SU-DHL-6 (cell line): ENCODE results near the gene PTPRC.

Experiments used
- CTCF ChIP-seq: fragments of 200-600 bp; sonication (generic); IDR thresholded peaks from one replicate; pipeline ENCODE4 v1.5.1; 2017; ENCODE audit warnings: antibody characterized with exemption, mild to moderate bottlenecking, low read length, moderate library complexity; ENCODE audit not compliant: insufficient read depth, poor library complexity, severe bottlenecking
- EZH2phosphoT487 ChIP-seq: fragments of 200-600 bp; sonication (generic), shearing (Covaris generic); conservative IDR thresholded peaks from 2 replicates; pipeline ENCODE4 v1.6.1; 2018; ENCODE audit warnings: mild to moderate bottlenecking, antibody characterized with exemption, low read length, moderate library complexity, mixed read lengths

GRCh38 chr1:198691063-198691462, 52.2 kb downstream of the PTPRC start:
- TF ChIP-seq CTCF (no peak), EZH2phosphoT487 (no peak)
